CD4-positive, CD25-positive, alpha-beta regulatory T cell (primary cell): ENCODE results near the gene PNISR. TPM values are rescaled to one million over a fixed set of nuclear protein-coding genes. Genes with fewer than 3 reads are reported as not detected.
"Not testable (repeated sequence)": the region's sequence is repeated elsewhere in the genome, so short reads cannot be mapped to it uniquely, and the experiment has no call there.

Source experiments
- ATAC-seq, 2 donors: fragments of 150-1000 bp; cut with Tn5 transposase; one replicate each; pipeline ENCODE4 v1.10.0; 2021; ENCODE audit warnings: low read depth in 2 of 2, moderate number of reproducible peaks in 2 of 2, moderate library complexity in 1 of 2
- DNase-seq, 3 donors: peaks; one replicate each; pipeline versions ENCODE4 v3.0.0 to v3.0.0-alpha.2; 2012 to 2022; ENCODE audit warnings: mixed read lengths in 1 of 3
- H3K27ac ChIP-seq: one replicate; pipeline ENCODE4 v1.7.0; 2013; ENCODE audit warnings: mild to moderate bottlenecking, low read length; ENCODE audit not compliant: insufficient read depth, poor library complexity, severe bottlenecking
- H3K27me3 ChIP-seq: one replicate; pipeline ENCODE4 v1.7.0; 2013; ENCODE audit warnings: low read length; ENCODE audit not compliant: control insufficient read depth, insufficient read depth
- H3K36me3 ChIP-seq: one replicate; pipeline ENCODE4 v1.7.0; 2013; ENCODE audit warnings: mild to moderate bottlenecking, low read length, moderate library complexity; ENCODE audit not compliant: control insufficient read depth, insufficient read depth
- H3K4me1 ChIP-seq: 2 replicates; pipeline ENCODE4 v1.7.0; 2013; ENCODE audit warnings: mild to moderate bottlenecking, low read length; ENCODE audit not compliant: insufficient read depth, control insufficient read depth, poor library complexity, severe bottlenecking
- H3K4me3 ChIP-seq: one replicate; pipeline ENCODE4 v1.7.0; 2013; ENCODE audit warnings: low read depth, mild to moderate bottlenecking, low read length, moderate library complexity
- H3K9me3 ChIP-seq, 2 experiments: 1 replicate in 1 of 2; 2 replicates in 1 of 2; pipeline ENCODE4 v1.7.0; 2013; ENCODE audit warnings: low read length in 2 of 2, mild to moderate bottlenecking in 1 of 2, moderate library complexity in 1 of 2; ENCODE audit not compliant: control insufficient read depth in 2 of 2
- H3K27ac Mint-ChIP-seq, 3 donors: one replicate each; pipeline ENCODE4 v1.8.0; 2020 to 2022; ENCODE audit warnings: mild to moderate bottlenecking in 3 of 3, mixed read lengths in 3 of 3, moderate library complexity in 2 of 3
- H3K27me3 Mint-ChIP-seq: one replicate; pipeline ENCODE4 v1.8.0; 2022; ENCODE audit warnings: mild to moderate bottlenecking, mixed read lengths
- H3K36me3 Mint-ChIP-seq: one replicate; pipeline ENCODE4 v1.8.0; 2020; ENCODE audit warnings: mixed read lengths
- H3K4me1 Mint-ChIP-seq, 4 donors: one replicate each; pipeline ENCODE4 v1.8.0; 2020 to 2022; ENCODE audit warnings: mixed read lengths in 4 of 4, mild to moderate bottlenecking in 1 of 4
- H3K4me3 Mint-ChIP-seq, 4 donors: one replicate each; pipeline ENCODE4 v1.8.0; 2020 to 2022; ENCODE audit warnings: mild to moderate bottlenecking in 4 of 4, mixed read lengths in 4 of 4, moderate library complexity in 3 of 4
- H3K9me3 Mint-ChIP-seq, 7 donors: one replicate each; pipeline ENCODE4 v1.8.0; 2020 to 2022; ENCODE audit warnings: mixed read lengths in 7 of 7, mild to moderate bottlenecking in 3 of 7, moderate library complexity in 2 of 7
- polyA plus RNA-seq, 4 donors: library from polyadenylated mRNA; unstranded; fragments of 300-500 nt; fragmentation: Illumina TruSeq; gene quantifications; one replicate each; pipeline ENCODE4 v1.2.3, GENCODE V29; 2021
- total RNA-seq: library from RNA; stranded (reverse); gene quantifications from one replicate; pipeline ENCODE4 v1.2.3, GENCODE V29; 2022

PNISR gene
- total RNA-seq (301 TPM), polyA plus RNA-seq (10 to 100 TPM; 55.4 to 79.2 (median 69.2) TPM)

DNA sequence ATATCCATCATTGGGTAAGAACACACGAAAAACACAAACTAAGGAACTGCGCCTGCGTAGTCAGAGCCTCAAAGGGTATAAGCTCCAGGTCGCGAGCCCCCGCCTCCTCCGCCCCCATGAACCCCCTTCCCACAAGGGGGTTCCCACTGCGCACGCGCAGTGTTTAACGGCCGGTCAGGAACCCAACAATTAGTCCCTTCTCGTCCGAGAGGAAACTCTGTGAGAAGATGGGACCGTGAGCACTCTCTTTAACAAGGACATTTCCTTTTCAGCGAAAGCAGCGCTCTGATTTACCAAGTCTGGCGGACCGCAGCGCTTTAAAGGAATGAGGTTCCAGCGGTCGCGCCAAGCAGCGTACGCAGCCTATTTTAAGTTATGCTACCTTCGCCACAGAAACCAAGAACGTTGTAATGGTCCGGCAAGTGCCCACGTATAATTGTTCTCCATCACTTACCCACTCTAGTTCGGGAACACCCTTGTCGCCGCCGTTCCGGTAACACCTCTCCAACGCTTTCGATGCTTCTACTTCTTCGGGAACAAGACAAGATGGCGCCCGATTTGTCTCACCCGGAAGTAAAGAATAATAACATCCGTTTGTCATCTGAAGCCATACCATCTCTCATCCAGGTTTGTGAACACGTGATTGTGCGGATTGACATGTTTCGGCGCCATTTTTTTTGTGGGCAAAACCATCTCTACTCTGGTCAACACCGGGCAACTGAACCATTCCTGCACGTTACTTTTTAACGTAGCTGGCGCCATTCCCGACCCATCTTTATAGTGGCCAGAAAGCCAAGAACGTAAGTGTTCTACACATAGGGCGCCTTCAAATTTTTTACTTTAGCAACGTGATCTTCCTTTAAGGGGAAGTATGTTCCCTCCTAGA is at the start of gene PNISR:
Gene PNISR (minus strand): TSS at position 548 of the 886 bp plus-strand sequence. CDS start 10,649 bp downstream, outside the sequence.
- ATAC-seq (peak; percentile 86 to 89), DNase-seq (peak; percentile 84 to 98 (median 93))
- H3K27me3 ChIP-seq = no peaks in the 10 kb centered on the region
- H3K4me3 ChIP-seq = peak within 1 kb of the TSS; percentile 94
- Mint-ChIP-seq H3K27me3 (no peaks in the 10 kb centered on the region), H3K4me3 (peak within 1 kb of the TSS; percentile 90 to 99 (median 98)), H3K9me3 (no peaks in the 10 kb centered on the region), H3K36me3 (peaks cover 16% of the 10 kb centered on the region), H3K27ac (peak within 1 kb of the TSS; percentile 97 to 100 (median 99)), H3K4me1 (peaks cover 44 to 75% (median 59%) of the 10 kb centered on the region in 4 donors)
- H3K4me1 ChIP-seq = peaks cover 43% of the 10 kb centered on the region
- no peaks in the 10 kb centered on the region for H3K9me3 ChIP-seq
- peaks cover 11% of the 10 kb centered on the region for H3K36me3 ChIP-seq
- peak within 1 kb of the TSS; percentile 100 for H3K27ac ChIP-seq

GRCh38 chr6:99473730-99474129 is 48.6 kb upstream of the PNISR start:
- Histone ChIP-seq H3K4me1 (no peaks in the 10 kb centered on the region), H3K4me3 (no peak overlapping the region), H3K9me3 (no peaks in the 10 kb centered on the region), H3K36me3 (peaks cover 2% of the 10 kb centered on the region), H3K27ac (no peak overlapping the region), H3K27me3 (no peaks in the 10 kb centered on the region)
- Mint-ChIP-seq H3K9me3 (peaks cover 0 to 5% (median 0%) of the 10 kb centered on the region in 7 donors), H3K4me3 (no peak overlapping the region), H3K4me1 (peaks cover 0 to 3% (median under 1%) of the 10 kb centered on the region in 4 donors), H3K36me3 (peaks cover 13% of the 10 kb centered on the region), H3K27me3 (no peaks in the 10 kb centered on the region), H3K27ac (no peak overlapping the region)
- ATAC-seq (no peak), DNase-seq (no peak)

DNA sequence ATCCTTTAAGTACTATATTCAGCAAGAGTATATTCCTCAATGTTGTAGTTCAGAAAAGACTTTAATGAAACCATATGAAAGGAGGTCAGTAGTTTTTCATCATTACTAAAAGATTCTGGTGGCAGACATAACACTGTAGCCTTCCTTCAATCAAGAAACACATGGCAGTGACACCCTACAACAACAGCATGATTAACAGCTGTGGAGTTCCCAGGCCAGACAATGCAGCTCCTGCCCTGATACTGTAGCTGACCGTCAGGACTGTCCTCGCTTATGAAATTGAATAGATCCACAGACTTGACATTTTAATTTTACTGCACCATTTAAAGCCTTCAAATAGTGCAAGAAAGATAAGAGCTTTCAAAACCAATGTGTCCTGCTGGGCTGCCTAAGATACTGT is 46.5 kb upstream of the PNISR start:
- Histone ChIP-seq H3K4me1 (no peaks in the 10 kb centered on the region), H3K9me3 (no peaks in the 10 kb centered on the region), H3K27me3 (no peaks in the 10 kb centered on the region), H3K4me3 (no peak overlapping the region), H3K27ac (no peak overlapping the region), H3K36me3 (peaks cover 2% of the 10 kb centered on the region)
- DNase-seq (no peak), ATAC-seq (no peak)
- Mint-ChIP-seq H3K36me3 (peaks cover 9% of the 10 kb centered on the region), H3K27ac (no peak overlapping the region), H3K9me3 (no peaks in the 10 kb centered on the region), H3K4me1 (peaks cover 0 to 6% (median under 1%) of the 10 kb centered on the region in 4 donors), H3K4me3 (no peak overlapping the region), H3K27me3 (no peaks in the 10 kb centered on the region)

- H3K9me3 ChIP-seq = no peaks in the 10 kb centered on the region
- DNase-seq = peak in 2 of 3 donors; percentile 40
- Mint-ChIP-seq H3K4me3 (no peak overlapping the region), H3K27me3 (no peaks in the 10 kb centered on the region), H3K36me3 (peaks cover 9% of the 10 kb centered on the region), H3K4me1 (peaks cover 0 to 6% (median 0%) of the 10 kb centered on the region in 4 donors), H3K27ac (no peak overlapping the region), H3K9me3 (no peaks in the 10 kb centered on the region)
- no peak overlapping the region for H3K27ac ChIP-seq
- H3K36me3 ChIP-seq = no peaks in the 10 kb centered on the region
- no peak for ATAC-seq
- H3K4me3 ChIP-seq = no peak overlapping the region
- H3K27me3 ChIP-seq = no peaks in the 10 kb centered on the region
- H3K4me1 ChIP-seq = no peaks in the 10 kb centered on the region
Observed at GRCh38 chr6:99467509-99468106, 42.5 kb upstream of the PNISR start.

DNA sequence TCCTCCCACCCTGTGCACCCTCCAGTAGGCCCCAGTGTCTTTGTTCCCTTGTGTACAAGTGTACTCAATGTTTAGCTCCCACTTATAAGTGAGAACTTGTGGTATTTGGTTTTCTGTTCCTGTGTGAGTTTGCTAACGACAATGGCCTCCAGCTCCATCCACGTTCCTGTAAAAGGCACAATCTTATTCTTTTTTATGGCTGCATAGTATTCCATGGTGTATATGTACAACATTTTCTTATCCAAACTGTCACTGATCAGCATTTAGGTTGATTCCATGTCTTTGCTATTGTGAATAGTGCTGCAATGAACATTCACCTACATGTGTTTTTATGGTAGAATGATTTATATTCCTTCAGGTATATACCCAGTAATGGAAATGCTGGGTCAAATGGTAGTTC is 34.0 kb upstream of the PNISR start:
- H3K27ac ChIP-seq, H3K27me3 ChIP-seq, H3K4me1 ChIP-seq, H3K36me3 ChIP-seq, ATAC-seq, DNase-seq, H3K4me3 ChIP-seq, H3K9me3 Mint-ChIP-seq, H3K4me3 Mint-ChIP-seq, H3K9me3 ChIP-seq, H3K27me3 Mint-ChIP-seq, H3K27ac Mint-ChIP-seq: not testable (repeated sequence)
- H3K4me1 Mint-ChIP-seq = peaks cover 0 to 12% (median 0%) of the 10 kb centered on the region in 4 donors
- peaks cover 23% of the 10 kb centered on the region for H3K36me3 Mint-ChIP-seq

GRCh38 chr6:99458319-99458718 is 33.2 kb upstream of the PNISR start:
- H3K4me1 Mint-ChIP-seq = peaks cover 0 to 12% (median 0%) of the 10 kb centered on the region in 4 donors
- ATAC-seq (no peak), DNase-seq (peak in 1 of 3 donors; percentile 55)
- H3K4me3 Mint-ChIP-seq = no peak overlapping the region
- peak overlapping the region in 1 of 3 donors; percentile 9 for H3K27ac Mint-ChIP-seq
- Histone ChIP-seq H3K4me1 (no peaks in the 10 kb centered on the region), H3K27me3 (no peaks in the 10 kb centered on the region), H3K4me3 (no peak overlapping the region), H3K36me3 (no peaks in the 10 kb centered on the region), H3K27ac (no peak overlapping the region), H3K9me3 (no peaks in the 10 kb centered on the region)
- peaks cover 23% of the 10 kb centered on the region for H3K36me3 Mint-ChIP-seq
- H3K27me3 Mint-ChIP-seq = no peaks in the 10 kb centered on the region
- H3K9me3 Mint-ChIP-seq = peaks cover 0 to 12% (median 8%) of the 10 kb centered on the region in 7 donors

GRCh38 chr6:99446076-99446475 is 21.0 kb upstream of the PNISR start:
- no peak overlapping the region for H3K27ac Mint-ChIP-seq
- H3K27me3 ChIP-seq = no peaks in the 10 kb centered on the region
- H3K4me3 ChIP-seq = no peak overlapping the region
- H3K9me3 ChIP-seq = no peaks in the 10 kb centered on the region
- no peaks in the 10 kb centered on the region for H3K36me3 ChIP-seq
- no peaks in the 10 kb centered on the region for H3K27me3 Mint-ChIP-seq
- H3K4me1 Mint-ChIP-seq = peaks cover 0 to 5% (median 2%) of the 10 kb centered on the region in 4 donors
- H3K9me3 Mint-ChIP-seq = peaks cover 0 to 14% (median 5%) of the 10 kb centered on the region in 7 donors
- peaks cover 29% of the 10 kb centered on the region for H3K36me3 Mint-ChIP-seq
- H3K4me1 ChIP-seq = no peaks in the 10 kb centered on the region
- no peak overlapping the region for H3K27ac ChIP-seq
- H3K4me3 Mint-ChIP-seq = no peak overlapping the region
- ATAC-seq (no peak), DNase-seq (no peak)
